HL-60/S4 (cell line): ENCODE measurements around the gene LRMDA.

Experiments used
- in situ Hi-C: fragments of 300-500 bp; cut with MboI; formaldehyde crosslinking; loops from 2 replicates; pipeline ENCODE4 v1.14.3; 2022; ENCODE audit warnings: low sequenced_read_pairs

Gene LRMDA

DNA sequence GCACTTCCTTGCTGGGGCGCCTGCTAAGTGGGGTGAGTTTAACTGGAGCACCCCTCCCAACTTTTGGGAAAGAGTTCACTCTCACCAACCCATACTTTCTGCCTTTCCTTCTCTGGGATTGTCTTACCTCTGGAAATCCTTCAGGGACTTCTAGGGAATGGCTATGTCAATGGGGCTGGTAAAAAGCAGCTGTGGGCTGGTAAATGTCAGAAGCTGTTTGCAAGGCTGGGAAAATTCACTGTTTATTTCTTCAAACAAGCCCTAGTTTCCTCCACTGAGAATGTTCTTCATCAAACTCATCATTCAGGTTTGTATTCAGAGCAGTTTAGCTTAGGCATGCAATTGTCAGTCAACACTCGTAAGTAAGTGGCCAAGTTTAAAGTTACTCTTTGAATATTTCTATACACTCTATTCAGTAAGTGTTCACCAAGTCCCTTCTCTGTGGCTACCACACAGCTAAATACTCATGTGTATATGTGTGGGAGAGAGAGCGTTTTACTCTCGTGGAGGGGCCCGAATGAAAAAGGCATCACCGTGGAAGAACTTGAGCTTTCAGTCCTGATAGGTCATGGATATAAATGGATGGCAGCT lies 654.8 kb downstream of the LRMDA start:
- in situ Hi-C loops = no loop called here

DNA sequence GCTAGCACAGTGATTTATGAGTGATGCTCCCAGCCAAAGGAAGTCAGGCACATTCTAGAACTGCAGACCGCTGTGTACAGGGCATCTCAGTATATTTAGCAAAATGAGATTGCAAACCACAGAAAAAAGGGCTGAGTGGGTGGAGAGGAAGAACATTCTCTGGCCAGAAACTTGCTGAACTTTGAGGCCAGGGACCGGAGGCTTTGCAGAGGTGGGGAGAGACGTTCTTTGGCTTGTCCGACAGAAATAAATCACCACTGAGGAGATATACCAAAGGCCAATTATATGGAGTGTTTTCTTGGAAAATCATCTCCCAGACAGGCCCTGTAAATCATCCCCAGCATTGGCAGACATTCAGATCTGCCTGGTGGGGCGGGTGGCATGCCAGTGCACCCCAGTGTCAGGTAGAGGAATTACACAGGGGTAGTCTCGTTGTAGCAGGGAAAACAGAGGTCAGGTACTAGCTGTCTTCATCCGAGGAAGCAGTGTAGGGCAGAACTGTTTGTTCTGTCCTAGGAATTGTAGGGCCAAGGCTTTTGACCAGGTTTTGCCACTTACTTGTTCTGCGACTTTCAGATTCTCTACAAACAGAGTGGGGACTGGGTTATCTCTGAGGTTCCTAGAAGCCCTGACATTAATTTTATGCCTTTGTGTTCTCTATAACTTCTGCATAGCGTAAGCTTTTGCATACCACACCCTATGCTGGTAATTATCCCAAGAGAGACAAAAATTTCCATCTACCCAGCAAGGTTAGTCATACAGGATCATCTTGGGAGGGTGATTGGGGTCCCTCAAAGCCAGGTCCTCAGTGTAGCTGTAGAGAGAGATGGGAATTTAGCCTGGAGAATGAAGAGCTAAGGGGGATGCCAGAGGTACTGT lies 655.6 kb downstream of the LRMDA start:
- in situ Hi-C loops = no loop called here

DNA sequence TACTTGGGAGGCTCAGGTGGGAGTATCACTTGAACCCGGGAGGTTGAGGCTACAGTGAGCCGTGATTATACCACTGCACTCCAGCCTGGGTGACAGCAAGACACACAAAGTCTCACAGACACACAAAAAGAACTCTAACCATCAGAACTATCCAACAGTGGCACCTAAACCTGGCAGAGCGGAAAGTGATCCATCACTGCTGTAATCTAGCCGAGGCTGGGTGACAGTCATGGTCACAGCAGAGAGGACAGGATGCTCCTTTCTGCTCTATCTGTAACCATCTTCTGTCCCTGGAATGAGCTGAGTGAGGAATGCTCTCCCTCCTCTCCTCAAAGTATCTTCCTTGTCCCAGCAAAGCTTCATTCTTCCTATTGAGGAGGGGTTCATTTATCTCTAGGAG lies 656.6 kb downstream of the LRMDA start:
- in situ Hi-C loops = no loop called here

DNA sequence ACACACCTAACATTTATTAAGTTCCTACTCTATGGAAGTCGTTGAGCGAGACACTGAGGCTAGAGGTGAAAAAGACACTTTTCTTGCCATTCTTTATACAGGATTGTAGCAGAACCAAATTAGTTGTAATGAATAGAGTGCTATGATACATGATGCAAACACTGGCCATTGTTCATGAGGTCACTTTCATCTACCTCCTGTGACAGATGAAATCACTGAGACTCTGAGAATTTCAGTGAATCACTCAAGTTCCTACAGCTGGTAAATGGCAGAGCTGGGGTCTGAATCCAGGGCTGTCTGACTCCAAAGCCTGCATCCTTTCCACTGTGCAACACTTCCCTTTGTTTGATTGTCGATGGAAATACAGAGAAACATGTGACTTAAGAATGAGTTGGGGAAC lies 657.6 kb downstream of the LRMDA start:
- in situ Hi-C loops = no loop called here

DNA sequence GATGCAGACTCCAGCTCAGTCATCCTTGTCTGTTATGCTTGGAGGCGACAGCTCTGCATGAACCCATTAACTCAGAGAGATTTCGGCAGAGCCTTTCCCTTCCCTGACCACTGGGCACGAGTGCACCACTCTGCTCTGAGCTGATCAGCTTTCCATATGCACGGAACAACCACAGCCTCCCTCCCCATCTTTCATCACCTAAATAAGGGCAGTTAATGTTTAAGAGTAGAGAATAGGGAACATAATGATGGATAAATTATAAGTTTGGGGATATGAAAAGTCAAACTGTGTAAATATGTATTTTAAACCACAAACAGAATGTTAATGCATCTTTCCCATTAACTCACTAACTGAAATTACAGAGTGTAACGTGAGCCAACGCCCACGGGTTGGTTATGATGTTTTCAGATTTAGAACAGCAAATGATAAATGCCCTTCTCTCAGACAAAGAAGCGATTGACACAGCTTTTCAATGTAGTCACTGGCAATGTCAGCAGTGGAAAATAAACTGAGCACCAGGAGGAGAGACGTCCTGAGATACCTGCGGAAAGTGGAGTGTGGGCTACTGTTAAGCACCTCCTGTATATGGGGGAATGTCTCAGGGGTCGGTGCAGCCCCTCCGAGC lies 658.2 kb downstream of the LRMDA start:
- in situ Hi-C loops = no loop called here

DNA sequence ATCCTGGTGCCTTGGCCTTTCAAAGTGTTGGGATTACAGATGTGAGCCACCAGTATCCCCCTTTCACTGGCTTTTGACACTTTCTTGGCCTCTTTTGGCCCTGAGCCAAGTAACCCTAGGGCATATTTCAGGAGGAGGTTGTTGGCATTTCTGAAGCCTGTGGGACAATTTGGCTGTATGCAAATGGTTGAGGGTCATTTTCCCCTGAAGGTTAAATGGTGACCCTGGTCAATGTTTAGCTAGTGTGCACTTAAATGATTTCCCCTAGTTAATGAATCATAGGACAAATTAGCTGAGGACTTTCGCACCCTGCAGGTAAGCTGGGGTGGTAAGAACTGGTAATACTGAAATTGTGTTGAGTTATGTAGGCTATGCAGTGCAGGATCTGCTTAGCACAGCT lies 660.5 kb downstream of the LRMDA start:
- in situ Hi-C loops = no loop called here

DNA sequence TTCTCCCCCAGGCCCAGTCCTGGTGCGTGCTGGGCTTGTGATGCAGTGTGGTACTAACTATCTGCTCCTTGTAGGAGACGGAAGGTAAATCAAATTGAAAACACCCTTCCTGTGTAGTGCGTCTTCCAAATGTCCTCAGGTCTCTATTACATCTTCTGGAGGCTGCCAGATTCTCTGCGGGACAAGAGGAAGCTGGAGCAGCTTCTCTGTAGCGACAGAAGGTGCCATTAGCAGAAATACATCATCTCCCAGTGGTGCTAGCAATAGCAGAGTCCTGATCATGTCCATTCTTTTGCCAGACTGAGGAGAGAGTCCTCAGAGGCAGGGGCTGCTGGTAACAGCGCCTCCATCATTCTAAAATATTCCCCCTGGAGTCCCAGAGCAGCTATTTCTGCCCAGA lies 675.2 kb downstream of the LRMDA start:
- in situ Hi-C loops = no loop called here

DNA sequence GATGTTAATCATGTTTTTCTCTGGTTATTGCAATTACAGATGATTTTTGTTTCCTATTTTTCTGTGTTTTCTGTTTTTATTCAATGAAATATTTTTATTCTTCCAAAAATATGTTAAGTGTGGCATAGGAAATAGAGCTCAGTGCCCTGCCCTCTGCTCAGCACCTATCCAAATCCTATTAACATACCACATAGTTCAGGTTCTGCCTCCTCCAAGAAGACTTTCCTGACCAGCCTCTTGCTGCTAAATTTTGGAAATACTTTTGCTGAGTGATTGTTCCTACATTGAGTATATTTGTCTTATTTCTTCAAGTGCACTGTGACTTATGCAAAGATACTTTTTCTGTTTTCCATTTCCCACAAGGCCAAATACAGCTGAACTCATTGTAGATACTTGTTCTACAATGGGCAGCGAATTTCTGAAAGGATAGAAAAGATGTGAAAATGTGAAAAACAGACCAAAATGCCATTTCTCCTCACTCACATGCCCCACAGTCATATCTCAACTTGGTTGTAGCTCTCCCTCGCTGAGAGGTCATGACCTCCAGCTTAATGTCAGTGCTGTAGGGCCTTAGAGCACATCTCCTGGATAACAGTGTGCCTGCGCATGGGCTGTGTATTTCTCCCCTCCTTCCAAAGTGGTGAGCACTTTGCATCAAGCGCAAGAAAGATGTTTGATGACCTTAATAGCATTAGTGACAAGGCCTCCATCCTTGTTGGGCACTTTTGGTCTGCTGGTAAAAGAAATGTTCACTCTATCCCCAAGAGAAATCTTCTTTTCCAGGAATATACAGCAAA lies 677.3 kb downstream of the LRMDA start:
- in situ Hi-C loops = no loop called here

DNA sequence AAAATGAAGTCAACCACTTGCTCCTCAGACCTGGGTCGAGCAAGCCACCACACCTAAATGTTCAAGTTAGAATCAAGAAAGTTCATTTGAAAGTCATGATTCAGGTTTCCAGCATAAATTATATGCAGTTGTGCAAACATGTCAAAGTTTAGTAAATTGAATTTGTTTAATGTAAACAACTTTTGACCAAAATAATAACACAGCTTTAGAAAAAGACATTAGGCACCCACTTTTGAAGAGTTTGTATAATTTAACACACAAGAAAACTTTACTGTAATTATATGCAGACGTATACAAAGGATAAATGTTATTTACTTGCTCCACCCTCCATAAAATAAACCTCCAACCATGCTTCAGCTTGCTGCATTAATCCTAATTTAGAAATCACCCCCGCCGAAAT lies 680.0 kb downstream of the LRMDA start:
- in situ Hi-C loops = no loop called here

DNA sequence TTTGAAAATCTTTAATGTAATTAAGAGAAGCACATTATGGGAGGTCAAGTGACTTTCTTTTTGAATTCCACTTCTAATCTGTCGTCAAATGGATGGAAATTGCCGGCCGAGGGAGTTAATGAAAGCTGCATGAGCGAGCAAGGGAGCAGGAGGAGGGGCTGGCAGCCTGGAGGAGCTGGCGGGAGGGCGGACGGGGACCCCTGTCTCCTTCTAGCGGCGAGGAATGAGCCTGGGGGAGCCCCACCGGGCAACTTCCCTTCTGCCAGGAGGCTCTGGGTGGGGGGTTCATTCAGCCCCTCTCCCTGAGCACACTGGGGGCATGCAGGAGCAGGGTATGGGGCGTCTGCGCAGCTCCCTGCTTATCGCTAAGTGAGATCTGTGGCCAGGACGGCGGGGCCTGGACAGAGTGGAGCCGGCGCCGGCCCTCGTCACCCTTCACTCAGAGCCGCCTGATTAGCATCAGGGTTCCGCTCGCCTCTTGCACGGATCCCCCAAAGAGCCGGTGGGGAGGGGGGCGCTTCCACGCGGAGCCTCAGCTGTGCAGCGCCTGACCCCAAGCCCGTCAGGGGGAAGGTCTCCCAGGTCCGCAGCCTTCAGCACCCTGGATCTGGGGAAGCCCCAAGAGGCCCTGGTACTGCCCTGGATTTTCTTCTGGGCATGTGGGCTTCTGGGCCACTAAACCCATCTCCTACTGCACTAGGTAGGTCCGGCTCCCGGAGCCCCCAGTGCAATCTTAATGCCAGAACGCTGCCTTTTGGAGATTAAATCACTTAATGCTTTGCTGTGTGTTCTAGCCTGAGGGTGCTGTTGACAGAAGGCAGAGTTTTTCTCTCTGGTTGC lies 680.8 kb downstream of the LRMDA start:
- in situ Hi-C loops = no loop called here

DNA sequence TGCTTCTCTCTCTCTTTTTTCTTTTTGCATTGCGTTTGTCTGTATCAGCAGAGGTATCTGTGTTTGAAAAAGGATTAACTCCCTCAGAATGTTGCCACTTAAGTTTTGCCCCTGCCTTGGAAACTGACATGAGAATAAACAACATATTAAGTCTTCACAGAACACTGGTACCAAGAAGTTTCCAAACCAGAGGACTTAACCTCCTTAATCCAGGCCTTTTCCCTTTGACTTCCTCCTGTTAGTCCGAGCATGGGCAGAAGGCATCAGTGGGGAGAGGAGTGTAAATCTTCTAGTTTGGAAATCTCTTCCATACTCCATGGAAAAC lies 681.4 kb downstream of the LRMDA start:
- in situ Hi-C loops = no loop called here

DNA sequence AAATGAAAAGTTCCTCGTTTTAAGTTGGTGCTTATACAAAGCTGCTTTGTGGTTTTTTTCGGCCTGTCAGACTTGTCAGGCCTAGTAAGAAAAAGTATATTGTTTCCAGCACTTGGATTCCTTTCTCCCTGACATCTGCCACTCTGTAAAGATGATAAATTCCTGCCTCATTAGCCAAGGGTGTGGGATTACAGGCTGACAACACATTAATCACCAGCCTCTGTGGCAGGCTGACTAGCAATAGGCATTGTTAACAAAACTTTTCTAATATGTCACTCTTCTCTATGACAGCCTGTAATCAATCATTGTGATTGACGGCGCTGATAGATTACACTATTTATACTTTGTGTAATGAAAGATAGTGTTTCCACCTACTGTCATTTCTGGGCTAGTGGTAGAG lies 682.5 kb downstream of the LRMDA start:
- in situ Hi-C loops = no loop called here

DNA sequence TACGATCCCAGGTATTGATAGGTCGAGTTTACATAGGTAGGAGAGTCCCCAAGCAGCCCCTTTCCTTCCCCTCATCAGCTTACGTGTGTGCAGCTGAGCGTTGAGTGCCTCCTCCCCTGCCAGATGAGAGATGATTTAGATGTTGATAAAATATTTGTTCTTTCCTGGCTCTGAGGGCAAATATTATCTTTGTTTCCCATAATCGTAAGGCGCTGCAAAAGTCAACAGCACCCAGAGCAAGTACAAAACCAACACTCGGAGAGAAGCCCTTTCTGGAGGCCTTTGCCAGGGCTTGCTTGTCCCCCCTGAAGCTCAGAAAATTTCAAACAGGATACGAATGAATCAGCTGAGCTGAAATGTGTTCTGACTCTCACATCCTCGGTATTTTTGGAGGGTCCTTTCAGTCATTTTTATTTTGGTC lies 683.2 kb downstream of the LRMDA start:
- in situ Hi-C loops = no loop called here

DNA sequence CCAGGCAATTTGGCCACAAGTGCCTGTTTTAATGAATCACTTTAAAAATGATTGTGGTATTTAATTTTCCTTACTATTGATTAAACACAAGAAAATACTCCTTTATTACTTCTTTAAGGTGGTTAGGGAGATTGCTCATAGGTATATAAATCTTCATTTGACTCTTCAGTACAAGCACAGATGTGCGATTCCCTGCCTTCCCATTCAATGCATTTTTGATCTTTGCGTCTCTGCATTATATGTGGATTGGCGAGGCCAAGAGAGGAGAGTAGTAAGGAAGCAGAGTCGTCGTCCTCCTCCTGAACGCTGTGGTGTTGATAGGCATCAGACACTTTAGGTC lies 683.7 kb downstream of the LRMDA start:
- in situ Hi-C loops = no loop called here

DNA sequence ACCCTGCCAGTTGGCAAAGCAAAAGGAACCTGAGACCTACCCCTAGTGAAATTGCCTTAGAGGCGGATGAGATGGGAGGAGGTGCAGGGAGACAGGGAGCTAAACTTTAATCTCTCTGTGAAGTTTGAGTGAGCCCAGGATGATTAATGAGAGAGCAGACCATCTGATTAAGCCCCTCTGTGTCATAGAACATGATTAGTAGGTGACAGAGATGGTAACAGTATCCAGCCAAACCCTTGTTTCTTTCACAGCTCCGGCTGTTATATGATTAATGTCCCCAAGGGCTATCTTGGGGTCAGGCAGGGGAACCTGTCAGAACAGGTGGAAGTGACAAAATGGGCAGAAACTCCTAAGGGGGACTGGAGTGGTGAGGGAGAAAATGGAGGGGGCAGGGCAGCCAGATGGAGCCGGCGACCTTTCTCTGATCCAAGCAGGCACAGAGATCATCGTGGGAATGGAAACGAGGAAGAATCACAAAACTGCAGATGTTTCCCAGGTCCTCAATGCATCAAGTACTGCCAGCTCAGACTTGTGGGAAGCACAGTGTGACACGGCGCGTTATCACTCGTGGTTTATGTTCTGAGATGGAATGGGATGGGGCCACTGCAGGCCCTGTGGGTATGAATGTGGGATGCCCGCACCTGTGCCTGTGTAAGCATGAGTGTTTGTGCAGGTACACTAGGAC lies 684.2 kb downstream of the LRMDA start:
- in situ Hi-C loops = no loop called here

DNA sequence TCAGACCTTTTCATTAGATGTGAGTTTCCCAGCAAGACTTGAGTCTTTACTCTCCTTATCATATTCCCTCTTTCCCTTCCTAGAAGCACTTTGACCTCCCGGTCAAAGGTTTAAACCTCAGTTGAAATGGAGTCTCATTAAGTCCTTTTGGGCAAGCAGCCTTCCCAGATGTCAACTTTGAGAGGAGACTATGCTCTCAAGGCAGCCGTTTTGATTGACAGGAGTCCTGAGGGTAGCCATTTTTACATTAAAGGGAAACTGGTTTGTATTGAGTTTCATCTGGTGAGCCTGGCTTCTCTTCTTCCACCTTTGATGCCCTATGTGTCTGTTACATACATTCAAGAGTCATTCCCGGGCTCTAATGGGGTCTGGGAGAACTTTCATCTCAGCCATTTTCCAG lies 685.1 kb downstream of the LRMDA start:
- in situ Hi-C loops = no loop called here

DNA sequence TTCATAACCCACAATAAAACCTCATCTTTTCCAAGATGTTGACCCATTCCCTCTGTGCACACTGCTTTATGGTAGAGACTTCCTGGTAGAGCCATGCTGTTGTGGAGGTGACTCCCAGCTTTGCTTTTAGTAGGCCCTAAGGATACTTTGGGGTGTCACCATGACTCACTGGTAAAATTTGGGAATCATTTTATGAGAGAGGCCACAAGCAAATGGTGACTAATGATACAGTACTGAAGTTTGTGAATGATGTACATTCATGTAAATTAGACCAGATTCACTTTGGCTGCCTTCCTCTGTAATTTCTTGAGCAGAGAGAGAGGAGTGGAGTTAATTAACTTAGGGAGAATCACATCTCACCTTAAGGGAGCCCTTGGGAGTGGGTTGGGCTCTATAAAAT lies 686.5 kb downstream of the LRMDA start:
- in situ Hi-C loops = no loop called here

DNA sequence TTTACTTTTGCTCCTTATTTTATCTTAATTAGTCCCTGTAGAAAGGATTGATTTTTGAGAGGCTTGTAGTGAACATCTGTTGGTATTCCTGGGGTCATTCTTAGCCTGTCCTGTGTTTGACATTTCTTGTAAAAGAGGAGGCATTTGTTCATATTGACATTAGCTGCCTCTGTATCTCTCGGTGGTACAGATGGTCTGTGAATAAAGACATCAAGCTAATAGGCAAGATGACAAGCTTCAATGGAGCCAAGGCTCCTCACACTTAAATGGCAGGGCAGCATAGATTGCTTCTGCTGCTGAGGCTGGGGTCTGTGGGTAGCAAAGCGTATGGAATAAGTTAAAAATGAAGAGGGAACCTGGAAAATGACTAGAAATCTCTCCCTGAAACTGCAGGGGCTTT lies 687.6 kb downstream of the LRMDA start:
- in situ Hi-C loops = no loop called here

DNA sequence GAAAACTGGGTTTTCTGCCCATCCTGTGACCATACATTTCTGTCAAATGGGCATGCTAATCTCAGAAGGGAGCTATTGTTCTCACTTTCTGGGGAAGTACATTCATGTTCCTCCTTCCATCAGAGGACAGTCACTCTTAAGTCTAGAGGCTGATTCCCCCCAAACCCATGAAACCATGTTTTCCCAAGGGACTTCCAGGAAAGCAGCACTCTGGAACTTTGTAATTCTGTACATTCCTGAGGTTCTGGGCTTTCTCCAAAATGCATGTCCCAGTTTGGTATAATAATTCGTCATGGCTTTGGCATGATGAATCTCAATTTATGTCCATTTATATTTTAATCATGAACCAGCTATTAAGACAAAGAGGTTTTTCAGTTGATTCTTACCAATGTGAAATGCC lies 688.1 kb downstream of the LRMDA start:
- in situ Hi-C loops = no loop called here

DNA sequence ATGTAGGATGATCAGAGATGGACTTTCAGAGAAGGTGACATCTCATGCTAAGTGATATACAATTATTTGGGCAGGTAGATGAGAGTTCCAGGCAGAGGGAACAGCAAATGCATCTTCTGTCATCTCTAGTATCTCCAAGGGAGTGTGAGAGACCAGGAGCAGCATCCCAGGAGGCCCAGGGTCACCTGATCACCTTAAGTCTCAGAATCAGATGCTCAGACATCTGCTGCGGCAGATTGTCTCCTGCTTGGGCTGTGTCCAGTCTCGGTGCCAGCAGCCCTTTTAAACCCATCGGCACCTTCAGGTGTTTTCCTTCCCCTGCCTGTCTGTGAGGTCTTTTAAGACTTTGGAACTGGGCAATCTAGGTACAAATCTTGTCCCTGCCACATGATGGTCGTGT lies 690.6 kb downstream of the LRMDA start:
- in situ Hi-C loops = no loop called here
